Endothelial cell (in vitro differentiated cells): ENCODE data around the gene LMF1. TPM values are rescaled to one million over a fixed set of nuclear protein-coding genes. Genes with fewer than 3 reads are reported as not detected.
A peak's percentile ranks its signal among the peaks of the same experiment; 100 is the strongest.

Experiments
- DNase-seq: peaks from one replicate; pipeline ENCODE4 v3.0.0; 2021; ENCODE audit warnings: low spot score
- H3K27ac Mint-ChIP-seq: one replicate; pipeline ENCODE4 v1.8.0; 2021; ENCODE audit warnings: mixed read lengths, inconsistent platforms; ENCODE audit not compliant: unreplicated experiment
- H3K27me3 Mint-ChIP-seq: one replicate; pipeline ENCODE4 v1.8.0; 2021; ENCODE audit warnings: mild to moderate bottlenecking, moderate library complexity, mixed read lengths, inconsistent platforms; ENCODE audit not compliant: unreplicated experiment
- H3K36me3 Mint-ChIP-seq: one replicate; pipeline ENCODE4 v1.8.0; 2021; ENCODE audit warnings: mild to moderate bottlenecking, low read depth, mixed read lengths, inconsistent platforms; ENCODE audit not compliant: unreplicated experiment
- H3K4me1 Mint-ChIP-seq: one replicate; pipeline ENCODE4 v1.8.0; 2021; ENCODE audit warnings: mild to moderate bottlenecking, mixed read lengths, inconsistent platforms; ENCODE audit not compliant: unreplicated experiment
- H3K4me3 Mint-ChIP-seq: one replicate; pipeline ENCODE4 v1.8.0; 2021; ENCODE audit warnings: mild to moderate bottlenecking, mixed read lengths, inconsistent platforms; ENCODE audit not compliant: unreplicated experiment
- H3K9me3 Mint-ChIP-seq: one replicate; pipeline ENCODE4 v1.8.0; 2021; ENCODE audit warnings: mixed read lengths, inconsistent platforms; ENCODE audit not compliant: unreplicated experiment
- total RNA-seq: library from RNA; stranded (reverse); fragmentation: NEBNext Ultra II Directional; extraction: Animal tissue kit (Norgen Biotek cat#: 25700); gene quantifications from one replicate; pipeline ENCODE4 v1.2.1, GENCODE V29; 2021; ENCODE audit not compliant: unreplicated experiment
- TF ChIP-seq, protein P1 (sequence below): fragments of 200-600 bp; sonication (generic); IDR thresholded peaks from one replicate; pipeline ENCODE4 v1.5.0; 2021; ENCODE audit warnings: antibody characterized with exemption; ENCODE audit not compliant: unreplicated experiment

Gene LMF1
- total RNA-seq, 1 donor from 2014 or later: 21.7 TPM

- Mint-ChIP-seq H3K27ac (no peak overlapping the region), H3K4me3 (no peak overlapping the region), H3K36me3 (no peaks in the 10 kb centered on the region)
Measured at GRCh38 chr16:878886-879285, 91.9 kb downstream of the LMF1 start.

DNA sequence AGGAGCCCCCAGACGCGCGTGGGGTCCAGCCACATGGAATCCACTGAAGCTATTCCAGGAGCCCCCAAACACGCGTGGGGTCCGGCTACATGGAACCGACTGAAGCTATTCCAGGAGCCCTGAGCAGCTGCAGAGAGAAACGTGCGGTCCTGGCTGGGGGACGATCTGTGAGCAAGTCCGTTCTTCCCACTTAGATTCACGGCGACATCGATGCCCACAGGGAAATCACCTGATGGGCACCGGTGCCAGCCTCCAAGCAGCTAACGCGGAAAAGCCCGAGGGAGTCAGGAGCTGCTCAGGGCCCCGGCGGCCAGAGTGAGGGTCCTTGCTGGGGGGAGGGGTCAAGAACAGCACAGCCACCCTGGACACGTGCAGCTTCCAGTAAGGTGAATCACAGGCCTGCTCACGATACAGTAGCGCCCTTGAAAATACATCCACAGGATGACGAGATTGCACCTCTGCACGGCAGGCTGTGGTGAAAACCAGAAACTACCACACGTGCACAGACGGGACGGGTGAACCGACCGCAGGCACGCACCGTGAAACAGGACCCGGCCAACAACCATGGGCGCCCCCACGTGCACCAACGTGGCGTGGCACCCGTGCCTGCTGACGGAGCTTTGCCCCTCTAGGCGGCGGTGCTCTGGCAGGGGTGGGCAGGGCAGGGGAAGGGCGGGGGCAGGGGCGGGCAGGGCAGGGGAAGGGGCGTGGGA is 92.6 kb downstream of the LMF1 start:
- Mint-ChIP-seq H3K27ac (no peak overlapping the region), H3K9me3 (no peaks in the 10 kb centered on the region), H3K27me3 (peaks cover 14% of the 10 kb centered on the region), H3K4me1 (no peaks in the 10 kb centered on the region), H3K4me3 (no peak overlapping the region), H3K36me3 (no peaks in the 10 kb centered on the region)
- DNase-seq: peak; percentile 47
- TF ChIP-seq, protein P1, sequence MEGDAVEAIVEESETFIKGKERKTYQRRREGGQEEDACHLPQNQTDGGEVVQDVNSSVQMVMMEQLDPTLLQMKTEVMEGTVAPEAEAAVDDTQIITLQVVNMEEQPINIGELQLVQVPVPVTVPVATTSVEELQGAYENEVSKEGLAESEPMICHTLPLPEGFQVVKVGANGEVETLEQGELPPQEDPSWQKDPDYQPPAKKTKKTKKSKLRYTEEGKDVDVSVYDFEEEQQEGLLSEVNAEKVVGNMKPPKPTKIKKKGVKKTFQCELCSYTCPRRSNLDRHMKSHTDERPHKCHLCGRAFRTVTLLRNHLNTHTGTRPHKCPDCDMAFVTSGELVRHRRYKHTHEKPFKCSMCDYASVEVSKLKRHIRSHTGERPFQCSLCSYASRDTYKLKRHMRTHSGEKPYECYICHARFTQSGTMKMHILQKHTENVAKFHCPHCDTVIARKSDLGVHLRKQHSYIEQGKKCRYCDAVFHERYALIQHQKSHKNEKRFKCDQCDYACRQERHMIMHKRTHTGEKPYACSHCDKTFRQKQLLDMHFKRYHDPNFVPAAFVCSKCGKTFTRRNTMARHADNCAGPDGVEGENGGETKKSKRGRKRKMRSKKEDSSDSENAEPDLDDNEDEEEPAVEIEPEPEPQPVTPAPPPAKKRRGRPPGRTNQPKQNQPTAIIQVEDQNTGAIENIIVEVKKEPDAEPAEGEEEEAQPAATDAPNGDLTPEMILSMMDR: no peak

More at GRCh38 chr16:878886-879285, 91.9 kb downstream of the LMF1 start:
- no peaks in the 10 kb centered on the region for H3K4me1 Mint-ChIP-seq
- TF ChIP-seq, protein P1: no peak
- peaks cover 12% of the 10 kb centered on the region for H3K27me3 Mint-ChIP-seq
- DNase-seq: no peak
- no peaks in the 10 kb centered on the region for H3K9me3 Mint-ChIP-seq

DNA sequence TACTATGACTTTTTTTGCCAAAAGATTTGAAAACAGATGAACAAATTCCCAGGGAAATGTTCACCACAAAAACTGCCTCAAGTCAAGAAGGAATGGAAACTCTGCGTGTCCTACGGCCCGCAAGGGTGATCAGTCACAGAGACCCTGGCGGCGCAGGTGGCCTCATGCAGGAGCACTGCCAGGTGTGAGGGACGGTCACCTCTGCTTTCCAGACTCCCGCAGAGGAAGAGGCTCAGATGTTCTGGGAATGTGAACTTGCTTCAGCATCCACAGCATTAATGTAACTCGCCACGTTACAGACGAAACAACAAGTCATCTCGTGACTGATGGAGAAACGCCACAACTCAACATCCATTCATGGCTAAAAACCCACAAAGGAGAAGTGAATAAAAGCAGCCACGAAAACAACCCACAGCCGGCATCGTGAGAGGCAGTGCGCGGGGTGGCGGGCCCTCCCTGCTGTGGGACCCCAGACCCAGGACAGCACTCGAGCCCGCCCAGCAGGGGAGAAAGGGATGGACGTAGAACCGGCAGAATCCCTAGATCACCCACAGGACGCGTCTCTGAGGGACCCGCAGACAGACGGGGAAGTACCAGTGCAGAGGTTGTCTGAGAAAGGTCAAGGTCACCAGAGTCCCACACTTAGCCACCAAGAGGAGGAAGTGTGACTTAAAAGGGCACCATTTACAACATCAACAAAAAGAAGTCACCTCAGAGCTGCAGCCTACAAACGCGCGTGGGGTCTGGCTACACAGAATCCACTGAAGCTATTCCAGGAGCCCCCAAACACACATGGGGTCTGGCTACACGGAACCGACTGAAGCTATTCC is 93.3 kb downstream of the LMF1 start:
- Mint-ChIP-seq H3K9me3 (no peaks in the 10 kb centered on the region), H3K27ac (no peak overlapping the region), H3K4me1 (no peaks in the 10 kb centered on the region), H3K27me3 (peaks cover 14% of the 10 kb centered on the region), H3K4me3 (no peak overlapping the region), H3K36me3 (no peaks in the 10 kb centered on the region)
- no peak for DNase-seq
- TF ChIP-seq, protein P1: no peak

DNA sequence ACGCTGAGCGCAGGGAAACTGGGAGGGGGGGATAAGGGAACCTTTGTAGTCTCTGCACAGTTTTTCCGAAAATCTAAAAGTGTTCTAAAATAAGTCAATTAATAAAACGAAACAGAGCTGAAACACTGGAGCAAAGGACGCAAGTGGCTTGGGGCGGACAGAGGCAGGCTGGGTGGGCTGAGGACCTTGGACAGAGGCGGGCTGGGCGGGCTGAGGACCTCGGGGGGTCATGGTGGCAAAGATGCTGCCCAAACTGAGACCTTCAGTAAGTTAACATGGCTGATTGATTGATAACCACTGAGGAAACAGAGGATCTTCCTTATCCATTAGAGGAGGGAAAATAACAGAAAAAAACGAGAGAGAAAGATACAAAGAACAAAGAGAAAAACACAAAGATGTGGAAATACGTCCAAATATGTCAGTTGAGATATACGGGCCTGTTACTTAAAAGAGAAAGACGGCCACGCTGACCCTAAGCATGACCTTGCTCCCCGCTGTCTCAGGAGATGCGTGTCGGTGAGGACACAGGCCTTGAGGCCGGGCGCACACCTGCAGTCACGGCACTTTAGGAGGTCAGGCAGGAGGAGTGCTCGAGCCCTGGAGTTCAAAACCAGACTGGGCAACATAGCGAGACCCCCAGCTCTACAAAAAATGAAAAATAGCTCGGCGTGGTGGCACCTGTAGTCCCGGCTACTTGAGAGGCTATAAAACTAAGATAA is 94.1 kb downstream of the LMF1 start:
- Mint-ChIP-seq H3K27me3 (peaks cover 7% of the 10 kb centered on the region), H3K4me3 (no peak overlapping the region), H3K27ac (no peak overlapping the region), H3K9me3 (no peaks in the 10 kb centered on the region), H3K4me1 (no peaks in the 10 kb centered on the region), H3K36me3 (no peaks in the 10 kb centered on the region)
- no peak for DNase-seq
- TF ChIP-seq, protein P1: no peak
